HPDE6-E6E7 (cell line): ENCODE data around the gene ADCY7.

ENCODE experiments used
- DNase-seq: peaks from one replicate; pipeline ENCODE4 v3.0.0; 2011; ENCODE audit warnings: missing footprints; ENCODE audit errors: extremely low spot score

The ADCY7 gene

GRCh38 chr16:50313596-50314478 lies 47.5 kb downstream of the ADCY7 start:
- no peak for DNase-seq

GRCh38 chr16:50314665-50315064 lies 48.3 kb downstream of the ADCY7 start:
- DNase-seq, result no peak

GRCh38 chr16:50315346-50315997 lies 49.1 kb downstream of the ADCY7 start:
- no peak for DNase-seq

GRCh38 chr16:50316102-50316847 lies 49.9 kb downstream of the ADCY7 start:
- no peak for DNase-seq

GRCh38 chr16:50316848-50317630 lies 50.7 kb downstream of the ADCY7 start:
- no peak for DNase-seq

GRCh38 chr16:50318796-50319578 lies 52.6 kb downstream of the ADCY7 start:
- DNase-seq, result no peak

GRCh38 chr16:50320310-50320709 lies 54.0 kb downstream of the ADCY7 start:
- DNase-seq, result no peak

- DNase-seq, result no peak
Observed at GRCh38 chr16:50322333-50322732, 56.0 kb downstream of the ADCY7 start.

GRCh38 chr16:50323335-50324011 lies 57.1 kb downstream of the ADCY7 start:
- DNase-seq, result no peak

GRCh38 chr16:50324345-50324744 lies 58.0 kb downstream of the ADCY7 start:
- no peak for DNase-seq

GRCh38 chr16:50326264-50326663 lies 59.9 kb downstream of the ADCY7 start:
- no peak for DNase-seq

GRCh38 chr16:50326835-50327465 lies 60.6 kb downstream of the ADCY7 start:
- DNase-seq, result no peak

- DNase-seq, result no peak
Observed at GRCh38 chr16:50329446-50330189, 63.3 kb downstream of the ADCY7 start.

- DNase-seq, result no peak
Observed at GRCh38 chr16:50331570-50331969, 65.2 kb downstream of the ADCY7 start.

- DNase-seq, result no peak
Observed at GRCh38 chr16:50332599-50332998, 66.2 kb downstream of the ADCY7 start.

GRCh38 chr16:50334106-50334975 lies 68.0 kb downstream of the ADCY7 start:
- DNase-seq, result no peak

- no peak for DNase-seq
Observed at GRCh38 chr16:50335196-50335958, 69.0 kb downstream of the ADCY7 start.
